Lower leg skin (tissue), 3 donors: ENCODE measurements around the gene TAS2R1.

Source experiments
- POLR2A ChIP-seq, 2 donors: fragments of 450-650 bp; IDR thresholded peaks; one replicate each; pipeline ENCODE4 v1.6.1; 2016 to 2017; ENCODE audit warnings: antibody characterized with exemption in 2 of 2, mild to moderate bottlenecking in 1 of 2, moderate library complexity in 1 of 2
- TF ChIP-seq, protein P1 (sequence below), 3 donors: fragments of 450-650 bp; IDR thresholded peaks; one replicate each; pipeline ENCODE4 v1.5.1; 2016; ENCODE audit warnings: antibody characterized with exemption in 3 of 3, mild to moderate bottlenecking in 3 of 3, moderate library complexity in 2 of 3

DNA sequence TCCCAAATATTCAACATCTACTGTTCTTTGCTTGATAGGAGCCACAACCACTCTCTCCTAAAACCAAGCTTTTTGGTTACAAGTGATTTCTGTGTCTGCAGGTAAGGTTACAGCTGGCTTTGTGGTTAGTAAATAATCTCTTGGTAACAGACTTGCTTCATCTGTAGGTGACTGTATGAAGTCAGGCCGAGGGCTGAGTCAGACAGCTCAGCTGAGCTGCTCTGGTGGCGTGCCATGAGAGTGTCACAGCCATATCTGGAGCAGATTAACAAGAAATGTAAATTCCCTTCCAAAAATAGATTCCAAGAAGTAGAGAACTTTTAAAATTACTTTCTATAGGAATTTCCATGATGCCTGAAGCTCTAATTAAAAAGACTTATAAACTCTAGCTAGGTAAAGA is 23.7 kb upstream of the TAS2R1 start:
- TF ChIP-seq, protein P1, sequence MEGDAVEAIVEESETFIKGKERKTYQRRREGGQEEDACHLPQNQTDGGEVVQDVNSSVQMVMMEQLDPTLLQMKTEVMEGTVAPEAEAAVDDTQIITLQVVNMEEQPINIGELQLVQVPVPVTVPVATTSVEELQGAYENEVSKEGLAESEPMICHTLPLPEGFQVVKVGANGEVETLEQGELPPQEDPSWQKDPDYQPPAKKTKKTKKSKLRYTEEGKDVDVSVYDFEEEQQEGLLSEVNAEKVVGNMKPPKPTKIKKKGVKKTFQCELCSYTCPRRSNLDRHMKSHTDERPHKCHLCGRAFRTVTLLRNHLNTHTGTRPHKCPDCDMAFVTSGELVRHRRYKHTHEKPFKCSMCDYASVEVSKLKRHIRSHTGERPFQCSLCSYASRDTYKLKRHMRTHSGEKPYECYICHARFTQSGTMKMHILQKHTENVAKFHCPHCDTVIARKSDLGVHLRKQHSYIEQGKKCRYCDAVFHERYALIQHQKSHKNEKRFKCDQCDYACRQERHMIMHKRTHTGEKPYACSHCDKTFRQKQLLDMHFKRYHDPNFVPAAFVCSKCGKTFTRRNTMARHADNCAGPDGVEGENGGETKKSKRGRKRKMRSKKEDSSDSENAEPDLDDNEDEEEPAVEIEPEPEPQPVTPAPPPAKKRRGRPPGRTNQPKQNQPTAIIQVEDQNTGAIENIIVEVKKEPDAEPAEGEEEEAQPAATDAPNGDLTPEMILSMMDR (IDR thresholded peaks at IDR 0.05): no peak
- TF ChIP-seq POLR2A (IDR thresholded peaks at IDR 0.05): no peak
